ENCODE measurements around the gene PRPS1L1.

DNA sequence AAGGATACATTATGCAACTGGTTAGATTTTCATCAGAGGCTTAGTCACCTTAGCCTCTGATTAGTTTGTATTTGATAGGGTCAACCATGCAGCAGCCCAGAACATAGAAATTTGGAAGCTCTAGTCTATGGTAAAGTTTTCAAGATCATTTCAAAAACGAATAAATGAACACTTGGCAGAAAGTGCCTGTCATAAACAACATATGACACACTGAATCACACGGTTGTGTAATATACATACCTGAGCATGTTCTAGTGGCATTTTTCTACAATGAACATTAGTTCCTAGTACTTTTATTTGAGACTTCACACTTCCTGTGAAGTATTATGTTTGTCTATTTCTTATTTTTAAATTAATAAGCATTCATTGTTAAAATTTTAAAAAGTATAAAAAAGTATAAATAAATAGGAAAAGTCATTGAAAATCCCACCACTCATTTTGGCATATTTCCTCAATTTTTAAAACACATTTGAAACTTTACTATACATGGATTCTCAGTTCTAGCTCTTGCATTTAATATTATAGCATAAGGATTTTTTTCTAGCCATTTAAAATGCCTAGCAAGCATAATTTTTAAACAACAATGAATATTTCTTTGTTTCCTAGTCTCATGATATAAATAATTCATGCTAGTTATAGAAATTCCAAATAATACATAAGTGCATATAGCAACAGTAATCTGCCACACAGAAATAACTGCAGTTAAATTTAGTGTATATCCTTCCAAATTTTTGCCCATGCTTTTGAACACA lies 25.7 kb upstream of the PRPS1L1 start:
- TF ChIP-seq, protein P1, sequence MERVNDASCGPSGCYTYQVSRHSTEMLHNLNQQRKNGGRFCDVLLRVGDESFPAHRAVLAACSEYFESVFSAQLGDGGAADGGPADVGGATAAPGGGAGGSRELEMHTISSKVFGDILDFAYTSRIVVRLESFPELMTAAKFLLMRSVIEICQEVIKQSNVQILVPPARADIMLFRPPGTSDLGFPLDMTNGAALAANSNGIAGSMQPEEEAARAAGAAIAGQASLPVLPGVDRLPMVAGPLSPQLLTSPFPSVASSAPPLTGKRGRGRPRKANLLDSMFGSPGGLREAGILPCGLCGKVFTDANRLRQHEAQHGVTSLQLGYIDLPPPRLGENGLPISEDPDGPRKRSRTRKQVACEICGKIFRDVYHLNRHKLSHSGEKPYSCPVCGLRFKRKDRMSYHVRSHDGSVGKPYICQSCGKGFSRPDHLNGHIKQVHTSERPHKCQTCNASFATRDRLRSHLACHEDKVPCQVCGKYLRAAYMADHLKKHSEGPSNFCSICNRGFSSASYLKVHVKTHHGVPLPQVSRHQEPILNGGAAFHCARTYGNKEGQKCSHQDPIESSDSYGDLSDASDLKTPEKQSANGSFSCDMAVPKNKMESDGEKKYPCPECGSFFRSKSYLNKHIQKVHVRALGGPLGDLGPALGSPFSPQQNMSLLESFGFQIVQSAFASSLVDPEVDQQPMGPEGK (CRISPR knock-in tag; IDR thresholded peaks at IDR 0.05; ENCODE audit: borderline replicate concordance), result no peak
- TF ChIP-seq CSRNP3 (CRISPR knock-in tag; IDR thresholded peaks at IDR 0.05) (no peak), CSDC2 (CRISPR knock-in tag; IDR thresholded peaks at IDR 0.05) (no peak), ZFP30 (CRISPR knock-in tag; IDR thresholded peaks at IDR 0.05) (no peak), ZC3H10 (CRISPR knock-in tag; IDR thresholded peaks at IDR 0.05) (no peak), RARB (CRISPR knock-in tag; IDR thresholded peaks at IDR 0.05) (no peak), ZFP3 (CRISPR knock-in tag; IDR thresholded peaks at IDR 0.05) (no peak)
